Activated naive CD4-positive, alpha-beta T cell treated with anti-CD3 and anti-CD28 coated beads, Interleukin-2, amount 50 U/mL, for 24 hours (primary cell): Measurements from ENCODE around the gene OAT.

ENCODE experiments used
- H3K27ac Mint-ChIP-seq: one replicate; pipeline ENCODE4 v1.8.0; 2021; ENCODE audit warnings: mild to moderate bottlenecking, mixed read lengths
- H3K27me3 Mint-ChIP-seq: one replicate; pipeline ENCODE4 v1.8.0; 2021; ENCODE audit warnings: mixed read lengths
- H3K36me3 Mint-ChIP-seq: one replicate; pipeline ENCODE4 v1.8.0; 2021; ENCODE audit warnings: mixed read lengths
- H3K4me1 Mint-ChIP-seq: one replicate; pipeline ENCODE4 v1.8.0; 2021; ENCODE audit warnings: mixed read lengths
- H3K4me3 Mint-ChIP-seq: one replicate; pipeline ENCODE4 v1.8.0; 2021; ENCODE audit warnings: mild to moderate bottlenecking, mixed read lengths
- H3K9me3 Mint-ChIP-seq: one replicate; pipeline ENCODE4 v1.8.0; 2021; ENCODE audit warnings: mixed read lengths

Gene OAT

DNA sequence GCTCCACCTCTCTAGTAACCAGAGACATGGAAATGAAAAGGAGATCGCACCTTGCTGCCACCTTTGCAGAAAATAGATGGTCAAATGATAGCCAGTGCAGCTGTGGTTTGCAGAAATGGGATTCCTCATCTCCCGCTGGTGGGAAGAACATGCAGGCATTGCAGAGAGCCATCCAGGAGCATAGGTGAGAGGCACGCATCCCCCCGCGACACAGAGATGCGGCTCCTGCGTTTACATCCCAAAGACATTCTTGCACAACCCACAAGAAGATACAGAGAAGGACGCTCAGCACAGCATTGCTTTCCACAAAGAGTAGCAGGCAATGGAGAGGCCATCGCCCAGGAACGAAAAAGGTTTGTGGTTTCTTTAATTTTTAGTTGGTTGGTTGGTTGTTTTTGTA, 56.2 kb downstream of the OAT start:
- peaks cover 14% of the 10 kb centered on the region for H3K9me3 Mint-ChIP-seq
- H3K36me3 Mint-ChIP-seq = peaks cover 1% of the 10 kb centered on the region
- H3K4me1 Mint-ChIP-seq = no peaks in the 10 kb centered on the region
- H3K27me3 Mint-ChIP-seq = no peaks in the 10 kb centered on the region
- H3K4me3 Mint-ChIP-seq = no peak overlapping the region
- H3K27ac Mint-ChIP-seq = no peak overlapping the region

- no peaks in the 10 kb centered on the region for H3K27me3 Mint-ChIP-seq
- H3K9me3 Mint-ChIP-seq = peaks cover 14% of the 10 kb centered on the region
- no peak overlapping the region for H3K27ac Mint-ChIP-seq
- H3K36me3 Mint-ChIP-seq = peaks cover 1% of the 10 kb centered on the region
- H3K4me3 Mint-ChIP-seq = no peak overlapping the region
- H3K4me1 Mint-ChIP-seq = peaks cover 6% of the 10 kb centered on the region
Measured at GRCh38 chr10:124359336-124359832, 59.3 kb downstream of the OAT start.

GRCh38 chr10:124357561-124357885, 61.2 kb downstream of the OAT start:
- Mint-ChIP-seq H3K36me3 (peaks cover 1% of the 10 kb centered on the region), H3K27me3 (peaks cover 2% of the 10 kb centered on the region), H3K9me3 (peaks cover 14% of the 10 kb centered on the region), H3K4me1 (peaks cover 10% of the 10 kb centered on the region), H3K27ac (no peak overlapping the region), H3K4me3 (no peak overlapping the region)

GRCh38 chr10:124356701-124357560, 61.8 kb downstream of the OAT start:
- peaks cover 2% of the 10 kb centered on the region for H3K27me3 Mint-ChIP-seq
- peaks cover 1% of the 10 kb centered on the region for H3K36me3 Mint-ChIP-seq
- no peak overlapping the region for H3K4me3 Mint-ChIP-seq
- H3K9me3 Mint-ChIP-seq = peaks cover 14% of the 10 kb centered on the region
- H3K4me1 Mint-ChIP-seq = peaks cover 10% of the 10 kb centered on the region
- no peak overlapping the region for H3K27ac Mint-ChIP-seq

- Mint-ChIP-seq H3K36me3 (peaks cover 1% of the 10 kb centered on the region), H3K4me1 (peaks cover 10% of the 10 kb centered on the region), H3K9me3 (peaks cover 13% of the 10 kb centered on the region), H3K27ac (peak overlapping the region; percentile 66), H3K27me3 (peaks cover 2% of the 10 kb centered on the region), H3K4me3 (peak overlapping the region; percentile 81)
Measured at GRCh38 chr10:124354411-124355382, 64.0 kb downstream of the OAT start.

- no peak overlapping the region for H3K27ac Mint-ChIP-seq
- H3K9me3 Mint-ChIP-seq = peaks cover 6% of the 10 kb centered on the region
- peak overlapping the region; percentile 58 for H3K4me3 Mint-ChIP-seq
- peaks cover 10% of the 10 kb centered on the region for H3K4me1 Mint-ChIP-seq
- no peaks in the 10 kb centered on the region for H3K36me3 Mint-ChIP-seq
- H3K27me3 Mint-ChIP-seq = peaks cover 2% of the 10 kb centered on the region
Measured at GRCh38 chr10:124353896-124354295, 64.8 kb downstream of the OAT start.

- Mint-ChIP-seq H3K27me3 (peaks cover 2% of the 10 kb centered on the region), H3K4me3 (no peak overlapping the region), H3K4me1 (peaks cover 10% of the 10 kb centered on the region), H3K36me3 (no peaks in the 10 kb centered on the region), H3K27ac (no peak overlapping the region), H3K9me3 (peaks cover 5% of the 10 kb centered on the region)
Measured at GRCh38 chr10:124353091-124353815, 65.5 kb downstream of the OAT start.

GRCh38 chr10:124351481-124352220, 67.1 kb downstream of the OAT start:
- Mint-ChIP-seq H3K27ac (no peak overlapping the region), H3K27me3 (peaks cover 2% of the 10 kb centered on the region), H3K4me1 (peaks cover 10% of the 10 kb centered on the region), H3K9me3 (no peaks in the 10 kb centered on the region), H3K36me3 (no peaks in the 10 kb centered on the region), H3K4me3 (no peak overlapping the region)

GRCh38 chr10:124350806-124351205, 67.9 kb downstream of the OAT start:
- H3K4me1 Mint-ChIP-seq = peaks cover 10% of the 10 kb centered on the region

DNA sequence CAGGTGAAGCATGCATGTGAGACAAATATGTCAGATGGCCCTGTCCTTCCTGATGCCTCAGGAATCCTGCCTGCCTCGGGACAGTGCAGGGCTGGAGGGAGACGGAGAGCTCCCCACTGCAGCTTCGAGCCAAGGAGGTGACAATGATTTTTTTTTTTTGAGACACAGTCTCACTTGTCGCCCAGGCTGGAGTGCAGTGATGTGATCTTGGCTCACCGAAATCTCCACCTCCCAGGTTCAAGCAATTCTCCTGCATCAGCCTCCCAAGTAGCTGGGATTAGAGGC, 68.8 kb downstream of the OAT start:
- no peak overlapping the region for H3K4me3 Mint-ChIP-seq
- H3K27ac Mint-ChIP-seq = no peak overlapping the region
- H3K27me3 Mint-ChIP-seq = peaks cover 2% of the 10 kb centered on the region
- H3K9me3 Mint-ChIP-seq = no peaks in the 10 kb centered on the region
- peaks cover 7% of the 10 kb centered on the region for H3K4me1 Mint-ChIP-seq
- H3K36me3 Mint-ChIP-seq = no peaks in the 10 kb centered on the region

More at GRCh38 chr10:124350806-124351205, 67.9 kb downstream of the OAT start:
- Mint-ChIP-seq H3K27me3 (peaks cover 2% of the 10 kb centered on the region), H3K4me3 (no peak overlapping the region), H3K27ac (no peak overlapping the region), H3K36me3 (no peaks in the 10 kb centered on the region), H3K9me3 (no peaks in the 10 kb centered on the region)

DNA sequence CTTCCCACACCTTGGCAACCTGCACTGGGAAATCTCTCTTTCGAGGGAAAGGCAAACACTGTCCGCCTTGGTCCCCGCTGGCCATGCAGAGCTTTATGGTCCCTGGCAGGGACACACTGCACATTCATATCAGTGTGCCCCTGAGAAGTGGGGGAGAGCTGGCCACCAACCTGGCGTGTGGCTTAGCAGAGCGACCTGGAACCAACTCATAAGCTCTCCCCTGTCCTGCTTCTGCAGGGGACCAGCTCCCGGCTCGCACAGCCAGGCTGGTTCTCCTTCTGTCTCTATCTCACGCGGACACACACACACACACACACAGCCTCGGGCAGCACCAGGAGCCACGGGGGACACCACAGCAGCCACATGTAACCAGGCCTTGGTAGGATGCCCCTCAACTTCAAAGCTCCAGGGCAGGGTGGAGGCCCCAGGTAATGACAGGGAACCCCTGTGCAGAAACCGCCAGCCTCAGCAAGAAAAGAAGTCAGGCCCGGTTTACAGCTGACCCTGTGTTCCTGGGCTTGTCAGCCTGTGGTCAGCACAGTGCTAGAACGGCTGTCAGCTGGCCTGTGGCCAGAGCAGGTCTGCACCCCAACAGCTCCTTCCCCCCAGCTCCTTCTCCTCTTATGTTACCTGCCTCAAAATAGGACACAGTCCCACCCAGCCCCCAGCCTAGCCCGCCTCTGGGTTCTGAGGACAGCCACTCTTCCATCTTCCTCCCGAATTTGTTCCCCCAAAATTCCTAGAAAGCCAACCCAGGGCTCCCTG, 69.3 kb downstream of the OAT start:
- H3K27ac Mint-ChIP-seq = no peak overlapping the region
- peaks cover 2% of the 10 kb centered on the region for H3K27me3 Mint-ChIP-seq
- H3K4me3 Mint-ChIP-seq = no peak overlapping the region
- H3K4me1 Mint-ChIP-seq = peaks cover 4% of the 10 kb centered on the region
- H3K9me3 Mint-ChIP-seq = no peaks in the 10 kb centered on the region
- no peaks in the 10 kb centered on the region for H3K36me3 Mint-ChIP-seq

GRCh38 chr10:124348801-124349200, 69.9 kb downstream of the OAT start:
- H3K27ac Mint-ChIP-seq = no peak overlapping the region
- peaks cover 2% of the 10 kb centered on the region for H3K27me3 Mint-ChIP-seq
- H3K36me3 Mint-ChIP-seq = no peaks in the 10 kb centered on the region
- no peak overlapping the region for H3K4me3 Mint-ChIP-seq
- H3K9me3 Mint-ChIP-seq = no peaks in the 10 kb centered on the region
- H3K4me1 Mint-ChIP-seq = no peaks in the 10 kb centered on the region

GRCh38 chr10:124347956-124348355, 70.8 kb downstream of the OAT start:
- Mint-ChIP-seq H3K27ac (no peak overlapping the region), H3K27me3 (no peaks in the 10 kb centered on the region), H3K36me3 (no peaks in the 10 kb centered on the region)

More at GRCh38 chr10:124347956-124348355, 70.8 kb downstream of the OAT start:
- no peaks in the 10 kb centered on the region for H3K4me1 Mint-ChIP-seq
- no peak overlapping the region for H3K4me3 Mint-ChIP-seq
- H3K9me3 Mint-ChIP-seq = no peaks in the 10 kb centered on the region
